Measurements from ENCODE around the gene PDE9A. TPM values are rescaled to one million over a fixed set of nuclear protein-coding genes. Genes with fewer than 3 reads are reported as not detected.

PDE9A gene
- total and polyA plus RNA-seq, 2 donors (not counting 3 experiments of a cell fraction or from before 2014, with no cell fraction given), result 0.28 to 2.2 TPM

DNA sequence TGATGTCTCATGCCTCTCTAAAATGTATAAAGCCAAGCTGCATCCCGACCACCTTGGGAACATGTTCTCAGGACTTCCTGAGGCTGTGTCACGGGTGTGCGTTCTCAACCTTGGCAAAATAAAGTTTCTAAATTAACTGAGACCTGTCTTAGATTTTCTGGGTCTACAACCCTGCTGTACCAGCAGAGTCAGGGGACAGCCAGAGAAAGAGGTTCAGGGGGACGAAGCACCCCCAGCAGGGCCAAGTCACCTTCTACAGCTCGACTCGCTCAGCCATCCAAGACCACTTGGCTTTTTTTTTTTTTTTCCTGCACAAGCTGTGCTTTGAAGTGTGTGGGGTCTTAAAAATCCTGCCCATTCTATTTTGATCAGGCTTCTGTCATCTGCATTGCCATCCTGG is 28.5 kb upstream of the PDE9A start:
- Histone ChIP-seq H3K27me3 (ENCODE audit: control insufficient read depth in 2 of 2, insufficient read depth in 2 of 2, low read length in 2 of 2) (no peaks in the 10 kb centered on the region), H3K4me2 (ENCODE audit: insufficient read depth, low read length) (no peak overlapping the region), H3K9ac (replicated peaks; ENCODE audit: extremely low read depth, insufficient read depth, low read length) (no peak overlapping the region), H3K27ac (ENCODE audit: insufficient read depth, low read depth, low read length) (no peak overlapping the region), H4K20me1 (replicated peaks; ENCODE audit: control insufficient read depth, extremely low read depth, insufficient read depth, low read length) (no peaks in the 10 kb centered on the region), H3K4me1 (ENCODE audit: control insufficient read depth, extremely low read depth, insufficient read depth, low read length) (no peaks in the 10 kb centered on the region), H3K9me1 (replicated peaks; ENCODE audit: control insufficient read depth, extremely low read depth, insufficient read depth, low read length) (no peaks in the 10 kb centered on the region), H3K9me3 (replicated peaks; ENCODE audit: control insufficient read depth, insufficient read depth, low read length) (no peaks in the 10 kb centered on the region), H3K36me3 (ENCODE audit: control insufficient read depth in 2 of 2, extremely low read depth in 1 of 2, insufficient read depth in 2 of 2, low read length in 2 of 2) (no peaks in the 10 kb centered on the region), H3K79me2 (ENCODE audit: control insufficient read depth, insufficient read depth, low read length) (no peaks in the 10 kb centered on the region), H2AFZ (ENCODE audit: low read depth, low read length) (no peak overlapping the region), H3K4me3 (replicated peaks in 1 of 3; ENCODE audit: insufficient read depth in 1 of 3, low read depth in 1 of 3, low read length in 3 of 3) (no peak overlapping the region)
- no TSS peak for BruUV-seq (replicated peaks)
- FAIRE-seq (no peak), DNase-seq (ENCODE audit: low read depth, low spot score) (no peak)
- intact Hi-C loops (cut with micrococcal nuclease) (no loop called here), dilution Hi-C loops (cut with MboI; ENCODE audit: extremely low pct_ligation_motif_present, low sequenced_read_pairs) (no loop called here)
- TF ChIP-seq MYC (IDR thresholded peaks at IDR 0.05; ENCODE audit: low read depth, low read length) (no peak), POLR2AphosphoS5 (IDR thresholded peaks at IDR 0.05; ENCODE audit: insufficient read depth, low read depth, low read length) (no peak), EZH2 (IDR thresholded peaks at IDR 0.05; ENCODE audit: borderline replicate concordance, low read depth, low read length, severe bottlenecking) (no peak), POLR2A (IDR thresholded peaks at IDR 0.05; ENCODE audit: low read depth, low read length) (no peak), JUN (IDR thresholded peaks at IDR 0.05; ENCODE audit: borderline replicate concordance, insufficient read depth, insufficient read length, low read depth) (no peak), FOS (IDR thresholded peaks at IDR 0.05; ENCODE audit: borderline replicate concordance, insufficient read depth, low read length) (no peak), GATA2 (IDR thresholded peaks at IDR 0.05; ENCODE audit: insufficient read depth, insufficient read length, low read depth, low read length) (no peak)
- TF ChIP-seq, protein P1, sequence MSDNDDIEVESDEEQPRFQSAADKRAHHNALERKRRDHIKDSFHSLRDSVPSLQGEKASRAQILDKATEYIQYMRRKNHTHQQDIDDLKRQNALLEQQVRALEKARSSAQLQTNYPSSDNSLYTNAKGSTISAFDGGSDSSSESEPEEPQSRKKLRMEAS (IDR thresholded peaks at IDR 0.05; ENCODE audit: insufficient read depth, insufficient read length), result no peak
- TF ChIP-seq, protein P2, sequence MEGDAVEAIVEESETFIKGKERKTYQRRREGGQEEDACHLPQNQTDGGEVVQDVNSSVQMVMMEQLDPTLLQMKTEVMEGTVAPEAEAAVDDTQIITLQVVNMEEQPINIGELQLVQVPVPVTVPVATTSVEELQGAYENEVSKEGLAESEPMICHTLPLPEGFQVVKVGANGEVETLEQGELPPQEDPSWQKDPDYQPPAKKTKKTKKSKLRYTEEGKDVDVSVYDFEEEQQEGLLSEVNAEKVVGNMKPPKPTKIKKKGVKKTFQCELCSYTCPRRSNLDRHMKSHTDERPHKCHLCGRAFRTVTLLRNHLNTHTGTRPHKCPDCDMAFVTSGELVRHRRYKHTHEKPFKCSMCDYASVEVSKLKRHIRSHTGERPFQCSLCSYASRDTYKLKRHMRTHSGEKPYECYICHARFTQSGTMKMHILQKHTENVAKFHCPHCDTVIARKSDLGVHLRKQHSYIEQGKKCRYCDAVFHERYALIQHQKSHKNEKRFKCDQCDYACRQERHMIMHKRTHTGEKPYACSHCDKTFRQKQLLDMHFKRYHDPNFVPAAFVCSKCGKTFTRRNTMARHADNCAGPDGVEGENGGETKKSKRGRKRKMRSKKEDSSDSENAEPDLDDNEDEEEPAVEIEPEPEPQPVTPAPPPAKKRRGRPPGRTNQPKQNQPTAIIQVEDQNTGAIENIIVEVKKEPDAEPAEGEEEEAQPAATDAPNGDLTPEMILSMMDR (IDR thresholded peaks at IDR 0.05; ENCODE audit: extremely low read depth in 1 of 2, insufficient read depth in 1 of 2, low read depth in 1 of 2, low read length in 2 of 2), result no peak
- CTCF ChIA-PET, result no interaction called here
- POLR2A ChIA-PET, result no interaction called here
